HT1080 (cell line): ENCODE measurements around the gene INPP4A. TPM values are rescaled to one million over a fixed set of nuclear protein-coding genes. Genes with fewer than 3 reads are reported as not detected.

Experiments used
- DNase-seq: peaks from one replicate; pipeline ENCODE4 v3.0.0-alpha.2; 2015; ENCODE audit warnings: low read depth
- total RNA-seq: library from RNA; depleted of rRNA; stranded (reverse); fragments of >200 nt; shearing (Covaris generic); gene quantifications from 2 replicates; pipeline ENCODE4 v1.2.3, GENCODE V29; 2014

INPP4A gene
- total RNA-seq, 1 experiment from 2014 or later = 18.1 TPM

- no peak for DNase-seq
Measured at GRCh38 chr2:98474979-98475632, 30.4 kb downstream of the INPP4A start.

- DNase-seq = no peak
Measured at GRCh38 chr2:98476192-98476868, 31.7 kb downstream of the INPP4A start.

GRCh38 chr2:98477036-98477435 lies 32.4 kb downstream of the INPP4A start:
- DNase-seq = no peak

- no peak for DNase-seq
Measured at GRCh38 chr2:98477506-98477905, 32.8 kb downstream of the INPP4A start.

- DNase-seq = no peak
Measured at GRCh38 chr2:98478088-98478551, 33.5 kb downstream of the INPP4A start.

- no peak for DNase-seq
Measured at GRCh38 chr2:98478907-98479306, 34.2 kb downstream of the INPP4A start.

- no peak for DNase-seq
Measured at GRCh38 chr2:98479371-98479770, 34.7 kb downstream of the INPP4A start.

- peak; percentile 66 for DNase-seq
Measured at GRCh38 chr2:98479959-98480524, 35.4 kb downstream of the INPP4A start.

GRCh38 chr2:98480598-98480997 lies 35.9 kb downstream of the INPP4A start:
- no peak for DNase-seq

GRCh38 chr2:98482362-98482761 lies 37.7 kb downstream of the INPP4A start:
- no peak for DNase-seq

- DNase-seq = no peak
Measured at GRCh38 chr2:98483257-98483861, 38.7 kb downstream of the INPP4A start.

GRCh38 chr2:98484121-98484557 lies 39.5 kb downstream of the INPP4A start:
- DNase-seq = no peak

- DNase-seq = no peak
Measured at GRCh38 chr2:98484652-98485452, 40.2 kb downstream of the INPP4A start.

- DNase-seq = no peak
Measured at GRCh38 chr2:98485453-98485755, 40.7 kb downstream of the INPP4A start.

- DNase-seq = no peak
Measured at GRCh38 chr2:98486374-98486981, 41.8 kb downstream of the INPP4A start.

- no peak for DNase-seq
Measured at GRCh38 chr2:98487101-98487805, 42.6 kb downstream of the INPP4A start.

GRCh38 chr2:98487806-98488189 lies 43.1 kb downstream of the INPP4A start:
- peak; percentile 15 for DNase-seq

- DNase-seq = no peak
Measured at GRCh38 chr2:98488252-98488651, 43.6 kb downstream of the INPP4A start.

GRCh38 chr2:98489486-98489885 lies 44.8 kb downstream of the INPP4A start:
- no peak for DNase-seq
